ENCODE data around the gene SLC22A16. TPM values are rescaled to one million over a fixed set of nuclear protein-coding genes. Genes with fewer than 3 reads are reported as not detected.

The SLC22A16 gene
- total and polyA plus RNA-seq, 2 donors (not counting 3 experiments of a cell fraction or from before 2014, with no cell fraction given) = not detected

DNA sequence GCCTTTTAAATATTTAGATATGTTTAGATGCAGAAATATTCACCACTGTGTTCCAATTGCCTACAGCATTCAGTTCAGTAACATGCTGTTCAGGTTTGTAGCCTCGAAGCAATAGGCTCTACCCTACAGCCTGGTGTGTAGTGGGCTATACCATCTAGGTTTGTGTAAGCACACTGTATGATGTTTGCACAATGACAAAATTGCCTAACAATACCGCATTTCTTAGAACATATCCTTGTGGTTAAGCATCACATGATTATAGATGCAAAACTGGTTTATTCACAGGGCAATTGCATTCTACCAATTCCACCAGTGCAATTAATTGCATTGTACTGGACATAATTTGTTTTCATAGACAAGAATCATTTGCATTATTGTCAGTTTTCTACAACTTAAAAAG is 7.9 kb upstream of the SLC22A16 start:
- H3K4me1 ChIP-seq (ENCODE audit: control insufficient read depth, extremely low read depth, insufficient read depth, low read length) = no peaks in the 10 kb centered on the region
- H3K79me2 ChIP-seq (ENCODE audit: control insufficient read depth, insufficient read depth, low read length) = no peaks in the 10 kb centered on the region
- FAIRE-seq = no peak
- no peak overlapping the region for H3K27ac ChIP-seq (ENCODE audit: insufficient read depth, low read depth, low read length)
- no peak for DNase-seq (ENCODE audit: low read depth, low spot score)
- no peak overlapping the region for H3K4me3 ChIP-seq (replicated peaks in 1 of 3; ENCODE audit: insufficient read depth in 1 of 3, low read depth in 1 of 3, low read length in 3 of 3)
- dilution Hi-C loops (cut with MboI; ENCODE audit: extremely low pct_ligation_motif_present, low sequenced_read_pairs) (no loop called here), intact Hi-C loops (cut with micrococcal nuclease) (no loop called here)
- ChIA-PET CTCF (interaction anchor here (0.9 to 1.4 kb wide), 6 partner anchors 43 to 775 kb away, joined by 3 to 6 read pairs (median 4); a partner anchor contains a TSS), POLR2A (no interaction called here)
- TF ChIP-seq JUN (IDR thresholded peaks at IDR 0.05; ENCODE audit: borderline replicate concordance, insufficient read depth, insufficient read length, low read depth) (no peak), FOS (IDR thresholded peaks at IDR 0.05; ENCODE audit: borderline replicate concordance, insufficient read depth, low read length) (no peak), EZH2 (IDR thresholded peaks at IDR 0.05; ENCODE audit: borderline replicate concordance, low read depth, low read length, severe bottlenecking) (no peak)
- TF ChIP-seq, protein P1, sequence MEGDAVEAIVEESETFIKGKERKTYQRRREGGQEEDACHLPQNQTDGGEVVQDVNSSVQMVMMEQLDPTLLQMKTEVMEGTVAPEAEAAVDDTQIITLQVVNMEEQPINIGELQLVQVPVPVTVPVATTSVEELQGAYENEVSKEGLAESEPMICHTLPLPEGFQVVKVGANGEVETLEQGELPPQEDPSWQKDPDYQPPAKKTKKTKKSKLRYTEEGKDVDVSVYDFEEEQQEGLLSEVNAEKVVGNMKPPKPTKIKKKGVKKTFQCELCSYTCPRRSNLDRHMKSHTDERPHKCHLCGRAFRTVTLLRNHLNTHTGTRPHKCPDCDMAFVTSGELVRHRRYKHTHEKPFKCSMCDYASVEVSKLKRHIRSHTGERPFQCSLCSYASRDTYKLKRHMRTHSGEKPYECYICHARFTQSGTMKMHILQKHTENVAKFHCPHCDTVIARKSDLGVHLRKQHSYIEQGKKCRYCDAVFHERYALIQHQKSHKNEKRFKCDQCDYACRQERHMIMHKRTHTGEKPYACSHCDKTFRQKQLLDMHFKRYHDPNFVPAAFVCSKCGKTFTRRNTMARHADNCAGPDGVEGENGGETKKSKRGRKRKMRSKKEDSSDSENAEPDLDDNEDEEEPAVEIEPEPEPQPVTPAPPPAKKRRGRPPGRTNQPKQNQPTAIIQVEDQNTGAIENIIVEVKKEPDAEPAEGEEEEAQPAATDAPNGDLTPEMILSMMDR (IDR thresholded peaks at IDR 0.05; ENCODE audit: extremely low read depth in 1 of 2, insufficient read depth in 1 of 2, low read depth in 1 of 2, low read length in 2 of 2) = no peak
- TF ChIP-seq, protein P2, sequence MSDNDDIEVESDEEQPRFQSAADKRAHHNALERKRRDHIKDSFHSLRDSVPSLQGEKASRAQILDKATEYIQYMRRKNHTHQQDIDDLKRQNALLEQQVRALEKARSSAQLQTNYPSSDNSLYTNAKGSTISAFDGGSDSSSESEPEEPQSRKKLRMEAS (IDR thresholded peaks at IDR 0.05; ENCODE audit: insufficient read depth, insufficient read length) = no peak
- BruUV-seq (replicated peaks) = no TSS peak
- H3K27me3 ChIP-seq (ENCODE audit: control insufficient read depth in 2 of 2, insufficient read depth in 2 of 2, low read length in 2 of 2) = peaks cover 25 to 40% of the 10 kb centered on the region in 2 experiments
- H3K9me3 ChIP-seq (replicated peaks; ENCODE audit: control insufficient read depth, insufficient read depth, low read length) = no peaks in the 10 kb centered on the region
- H4K20me1 ChIP-seq (replicated peaks; ENCODE audit: control insufficient read depth, extremely low read depth, insufficient read depth, low read length) = no peaks in the 10 kb centered on the region
- no peaks in the 10 kb centered on the region for H3K9me1 ChIP-seq (replicated peaks; ENCODE audit: control insufficient read depth, extremely low read depth, insufficient read depth, low read length)
- no peak overlapping the region for H3K4me2 ChIP-seq (ENCODE audit: insufficient read depth, low read length)
- no peak overlapping the region for H2AFZ ChIP-seq (ENCODE audit: low read depth, low read length)
- H3K9ac ChIP-seq (replicated peaks; ENCODE audit: extremely low read depth, insufficient read depth, low read length) = no peak overlapping the region
- H3K36me3 ChIP-seq (ENCODE audit: control insufficient read depth in 2 of 2, extremely low read depth in 1 of 2, insufficient read depth in 2 of 2, low read length in 2 of 2) = no peaks in the 10 kb centered on the region
